PC-3 (cell line): ENCODE data around the gene SLC37A4. TPM values are rescaled to one million over a fixed set of nuclear protein-coding genes. Genes with fewer than 3 reads are reported as not detected.
A peak's percentile ranks its signal among the peaks of the same experiment; 100 is the strongest.
"Not testable (repeated sequence)": the region's sequence is repeated elsewhere in the genome, so short reads cannot be mapped to it uniquely, and the experiment has no call there.

Source experiments
- ATAC-seq: fragments of 200-7000 bp; cut with Tn5 transposase; 2 replicates; pipeline ENCODE4 v1.9.1; 2020; ENCODE audit warnings: mild to moderate bottlenecking, moderate library complexity
- BruUV-seq: library from RNA; stranded (reverse); fragments of 400-500 nt; replicated peaks from 2 replicates; lab custom pipeline; 2021; lab: Mats Ljungman, UMichigan
- CTCF ChIA-PET: fragments of 300-600 bp; sonication (Branson Sonifier 250); formaldehyde crosslinking; loops from one replicate; lab custom pipeline; 2022; ENCODE audit warnings: antibody characterized with exemption; lab: Charles Lee
- POLR2A ChIA-PET: fragments of 300-600 bp; sonication (Branson Sonifier 250); formaldehyde crosslinking; loops from one replicate; lab custom pipeline; 2022; ENCODE audit warnings: antibody characterized with exemption; ENCODE audit not compliant: unreplicated experiment; lab: Charles Lee
- DNase-seq: peaks from one replicate; pipeline ENCODE4 v3.0.0-alpha.2; 2015
- H2AFZ ChIP-seq: fragments of 300-600 bp; sonication (generic); 2 replicates; pipeline ENCODE4 v1.6.0; 2016; ENCODE audit warnings: antibody characterized with exemption, low read length
- H3F3A ChIP-seq: fragments of 300-600 bp; sonication (generic); one replicate; pipeline ENCODE4 v1.6.0; 2017; ENCODE audit warnings: antibody characterized with exemption, low read length, control low read depth, mild to moderate bottlenecking; ENCODE audit not compliant: unreplicated experiment
- H3K27ac ChIP-seq: fragments of 300-600 bp; sonication (generic); 2 replicates; pipeline ENCODE4 v1.5.1; 2016; ENCODE audit warnings: mild to moderate bottlenecking, low read length
- H3K27me3 ChIP-seq: fragments of 300-600 bp; sonication (generic); 2 replicates; pipeline ENCODE4 v1.6.1; 2016; ENCODE audit warnings: low read length, mixed read lengths
- H3K36me3 ChIP-seq: fragments of 300-600 bp; sonication (generic); 2 replicates; pipeline ENCODE4 v1.6.1; 2016; ENCODE audit warnings: low read depth, mixed run types, low read length, mixed read lengths
- H3K4me1 ChIP-seq: fragments of 300-600 bp; sonication (generic); 2 replicates; pipeline ENCODE4 v1.5.1; 2016; ENCODE audit warnings: low read length; ENCODE audit not compliant: insufficient read depth
- H3K4me2 ChIP-seq: fragments of 300-600 bp; sonication (generic); 2 replicates; pipeline ENCODE4 v1.6.0; 2016; ENCODE audit warnings: low read length
- H3K4me3 ChIP-seq: fragments of 300-600 bp; sonication (generic); 2 replicates; pipeline ENCODE4 v1.5.1; 2016; ENCODE audit warnings: mild to moderate bottlenecking, low read length, mixed read lengths
- H3K79me2 ChIP-seq: fragments of 300-600 bp; sonication (generic); 2 replicates; pipeline ENCODE4 v1.6.1; 2017; ENCODE audit warnings: low read length, mixed read lengths
- H3K9ac ChIP-seq: fragments of 300-600 bp; sonication (generic); 2 replicates; pipeline ENCODE4 v1.6.0; 2016; ENCODE audit warnings: mild to moderate bottlenecking, low read length
- H3K9me2 ChIP-seq: fragments of 300-600 bp; sonication (generic); replicated peaks from 2 replicates; pipeline ENCODE4 v1.6.1; 2016; ENCODE audit warnings: mixed run types, low read length, mixed read lengths
- H3K9me3 ChIP-seq: fragments of 300-600 bp; sonication (generic); 2 replicates; pipeline ENCODE4 v1.6.1; 2016; ENCODE audit warnings: low read length, mixed read lengths
- H4K20me1 ChIP-seq: fragments of 300-600 bp; sonication (generic); 2 replicates; pipeline ENCODE4 v1.6.1; 2016; ENCODE audit warnings: low read length, mixed read lengths
- CTCF ChIP-seq: fragments of 300-600 bp; sonication (generic); conservative IDR thresholded peaks from 2 replicates; pipeline ENCODE4 v1.5.1; 2017; ENCODE audit warnings: antibody characterized with exemption, low read depth, mild to moderate bottlenecking, low read length
- EZH2 ChIP-seq: fragments of 300-600 bp; sonication (generic); IDR thresholded peaks from one replicate; pipeline ENCODE4 v1.6.1; 2017; ENCODE audit warnings: antibody characterized with exemption, mild to moderate bottlenecking, low read length; ENCODE audit not compliant: unreplicated experiment
- EZH2phosphoT487 ChIP-seq: fragments of 300-600 bp; sonication (generic); IDR thresholded peaks from 2 replicates; pipeline ENCODE4 v1.6.1; 2018; ENCODE audit warnings: mild to moderate bottlenecking, antibody characterized with exemption, low read length, borderline replicate concordance
- intact Hi-C: fragments of 100-400 bp; cut with micrococcal nuclease; formaldehyde crosslinking; loops from 2 replicates; pipeline ENCODE4 v1.9.0; 2023
- total RNA-seq: library from RNA; depleted of rRNA; stranded (reverse); fragments of >200 nt; gene quantifications from 2 replicates; pipeline ENCODE4 v1.2.3, GENCODE V29; 2014

SLC37A4 gene
- total RNA-seq, 1 experiment from 2014 or later = 31.4 TPM

DNA sequence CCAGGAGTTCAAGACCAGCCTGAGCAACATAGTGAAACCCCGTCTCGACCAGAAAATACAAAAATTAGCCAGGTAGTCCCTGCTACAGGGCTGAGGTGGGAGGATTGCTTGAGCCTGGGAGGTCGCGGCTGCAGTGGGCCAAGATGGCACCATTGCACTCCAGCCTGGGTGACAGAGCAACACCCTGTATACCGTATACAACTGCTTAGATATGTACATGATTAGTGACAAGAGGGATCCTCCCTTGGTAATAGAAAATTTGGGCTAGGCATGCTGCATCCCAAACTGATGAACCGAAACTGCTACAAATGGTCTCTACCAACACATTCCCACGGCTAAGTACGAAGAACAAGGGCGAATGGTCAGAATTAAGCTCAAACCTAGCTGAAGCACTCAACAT lies 12.2 kb upstream of the SLC37A4 start:
- intact Hi-C loops = no loop called here
- Histone ChIP-seq H3K36me3 (peaks cover 20% of the 10 kb centered on the region), H4K20me1 (no peaks in the 10 kb centered on the region), H3K4me3 (no peak overlapping the region), H3K9ac (no peak overlapping the region), H3K9me3 (no peaks in the 10 kb centered on the region), H2AFZ (no peak overlapping the region), H3K9me2 (no peaks in the 10 kb centered on the region), H3K27me3 (no peaks in the 10 kb centered on the region), H3K79me2 (no peaks in the 10 kb centered on the region), H3K4me1 (no peaks in the 10 kb centered on the region), H3F3A (no peaks in the 10 kb centered on the region), H3K27ac (no peak overlapping the region), H3K4me2 (no peak overlapping the region)
- no peak for ATAC-seq
- DNase-seq = no peak
- POLR2A ChIA-PET = interaction anchor here (0.6 kb wide), 1 partner anchor 82 kb away, joined by 4 read pairs; no protein-coding TSS in a partner anchor
- CTCF ChIA-PET = no interaction called here
- no TSS peak for BruUV-seq
- no peak for TF ChIP-seq CTCF

DNA sequence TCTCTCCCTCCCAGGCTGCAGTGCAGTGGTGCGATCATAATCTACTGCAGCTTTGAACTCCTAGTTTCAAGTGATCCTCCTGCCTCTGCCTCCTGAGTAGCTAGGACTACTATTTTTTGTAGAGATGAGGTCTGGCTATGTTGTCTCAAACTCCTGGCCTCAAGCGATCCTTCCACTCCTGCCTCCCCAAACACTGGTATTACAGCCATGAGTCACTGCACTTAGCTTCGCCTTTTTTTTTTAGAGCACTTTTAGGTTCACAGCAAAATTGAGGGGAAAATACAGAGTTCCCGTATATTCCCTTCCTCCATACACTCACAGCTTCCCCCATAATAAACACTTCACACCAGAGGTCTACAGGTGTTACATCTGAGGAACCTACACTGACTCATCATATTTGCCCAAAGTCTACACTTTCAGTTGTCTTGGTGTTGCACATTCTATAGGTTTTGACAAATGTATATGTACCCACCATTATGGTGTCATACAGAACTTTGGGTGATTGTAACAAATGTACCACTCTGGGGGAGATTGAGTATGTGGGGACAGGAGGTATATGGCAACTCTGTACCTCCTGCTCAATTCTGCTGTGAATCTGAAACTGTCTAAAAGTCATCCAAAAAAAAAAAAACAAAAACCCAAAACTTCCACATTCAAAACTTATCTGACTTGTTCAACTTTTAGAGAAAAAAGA lies 11.3 kb upstream of the SLC37A4 start:
- DNase-seq = peak; percentile 32
- Histone ChIP-seq H4K20me1 (no peaks in the 10 kb centered on the region), H3K79me2 (no peaks in the 10 kb centered on the region), H3K9me2 (no peaks in the 10 kb centered on the region), H3K4me1 (no peaks in the 10 kb centered on the region), H3K9me3 (no peaks in the 10 kb centered on the region), H3K27me3 (no peaks in the 10 kb centered on the region), H2AFZ (no peak overlapping the region), H3K4me3 (no peak overlapping the region), H3K9ac (no peak overlapping the region), H3K36me3 (peaks cover 12% of the 10 kb centered on the region), H3F3A (no peaks in the 10 kb centered on the region), H3K27ac (no peak overlapping the region), H3K4me2 (no peak overlapping the region)
- intact Hi-C loops = no loop called here
- TF ChIP-seq EZH2 (no peak), EZH2phosphoT487 (no peak), CTCF (no peak)
- ChIA-PET CTCF (interaction anchor here (0.5 kb wide), 1 partner anchor 164 kb away, joined by 3 read pairs; the partner anchor contains the start of gene CBL), POLR2A (interaction anchor here (0.5 to 0.6 kb wide), 2 partner anchors 14 to 27 kb away, joined by 3 read pairs; no protein-coding TSS in a partner anchor)
- no TSS peak for BruUV-seq
- peak; percentile 47 for ATAC-seq

DNA sequence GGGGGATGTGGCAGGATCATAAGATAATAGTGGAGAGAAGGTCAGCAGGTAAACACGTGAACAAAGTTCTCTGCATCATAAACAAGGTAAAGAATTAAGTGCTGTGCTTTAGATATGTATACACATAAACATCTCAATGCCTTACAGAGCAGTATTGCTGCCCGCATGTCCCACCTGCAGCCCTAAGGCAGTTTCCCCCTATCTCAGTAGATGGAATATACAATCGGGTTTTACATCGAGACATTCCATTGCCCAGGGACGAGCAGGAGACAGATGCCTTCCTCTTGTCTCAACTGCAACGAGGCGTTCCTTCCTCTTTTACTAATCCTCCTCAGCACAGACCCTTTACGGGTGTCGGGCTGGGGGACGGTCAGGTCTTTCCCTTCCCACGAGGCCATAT lies 8.8 kb upstream of the SLC37A4 start:
- H3K36me3 ChIP-seq, POLR2A ChIA-PET, H3F3A ChIP-seq, H3K79me2 ChIP-seq, H3K4me3 ChIP-seq, H3K4me2 ChIP-seq, H3K9me2 ChIP-seq, BruUV-seq, DNase-seq, CTCF ChIA-PET, H3K27ac ChIP-seq, H4K20me1 ChIP-seq, H3K9ac ChIP-seq, H2AFZ ChIP-seq, H3K4me1 ChIP-seq, intact Hi-C loops, H3K9me3 ChIP-seq, ATAC-seq, H3K27me3 ChIP-seq: not testable (repeated sequence)
